HFF-Myc (cell line): Measurements from ENCODE around the gene FSHR.

Source experiments
- DNase-seq: peaks from one replicate; pipeline ENCODE4 v3.0.0-alpha.2; 2011; ENCODE audit warnings: low read depth; ENCODE audit errors: extremely low read depth
- H3K4me3 ChIP-seq: replicated peaks from 2 replicates; pipeline ENCODE4 v1.5.1; 2011; ENCODE audit warnings: low read depth, mild to moderate bottlenecking, control low read depth, low read length
- CTCF ChIP-seq: IDR thresholded peaks from 2 replicates; pipeline ENCODE4 v1.5.1; 2012; ENCODE audit warnings: mild to moderate bottlenecking, low read depth, low read length, control low read depth; ENCODE audit errors: missing control alignments

FSHR gene

GRCh38 chr2:48983551-48983950 lies 170.8 kb downstream of the FSHR start:
- no peak for TF ChIP-seq CTCF
- DNase-seq = no peak
- H3K4me3 ChIP-seq = no peak overlapping the region

- DNase-seq = no peak
- H3K4me3 ChIP-seq = no peak overlapping the region
- TF ChIP-seq CTCF = no peak
These were observed 171.4 kb downstream of the FSHR start for GRCh38 chr2:48982887-48983435.

GRCh38 chr2:48980846-48981245 lies 173.5 kb downstream of the FSHR start:
- no peak for DNase-seq
- H3K4me3 ChIP-seq = no peak overlapping the region
- no peak for TF ChIP-seq CTCF

- no peak for DNase-seq
- no peak overlapping the region for H3K4me3 ChIP-seq
- TF ChIP-seq CTCF = no peak
These were observed 174.6 kb downstream of the FSHR start for GRCh38 chr2:48979691-48980090.

GRCh38 chr2:48978131-48978530 lies 176.2 kb downstream of the FSHR start:
- no peak for TF ChIP-seq CTCF
- DNase-seq = no peak
- no peak overlapping the region for H3K4me3 ChIP-seq

- DNase-seq = no peak
- TF ChIP-seq CTCF = no peak
- no peak overlapping the region for H3K4me3 ChIP-seq
These were observed 182.5 kb downstream of the FSHR start for GRCh38 chr2:48971801-48972200.

- no peak for TF ChIP-seq CTCF
- DNase-seq = no peak
- H3K4me3 ChIP-seq = no peak overlapping the region
These were observed 186.3 kb downstream of the FSHR start for GRCh38 chr2:48968011-48968410.
